HepG2 (cell line): ENCODE data around the gene ARCN1. TPM values are rescaled to one million over a fixed set of nuclear protein-coding genes. Genes with fewer than 3 reads are reported as not detected.
A peak's percentile ranks its signal among the peaks of the same experiment; 100 is the strongest.

Experiments used
- CENPBD1 ChIP-seq: sonication (generic); formaldehyde crosslinking; IDR thresholded peaks from 2 replicates; pipeline ENCODE4 v1.8.0; 2022; ENCODE audit warnings: missing genetic modification reagents, low read depth, mild to moderate bottlenecking, borderline replicate concordance
- E2F5 ChIP-seq: sonication (generic); formaldehyde crosslinking; conservative IDR thresholded peaks from 2 replicates; pipeline ENCODE4 v1.4.0; 2020; ENCODE audit warnings: missing genetic modification reagents
- FOXO4 ChIP-seq: sonication (generic); formaldehyde crosslinking; conservative IDR thresholded peaks from 2 replicates; pipeline ENCODE4 v1.8.1; 2023; ENCODE audit warnings: missing genetic modification reagents
- FUBP1 ChIP-seq: sonication (generic); formaldehyde crosslinking; IDR thresholded peaks from 2 replicates; pipeline ENCODE4 v1.5.1; 2020; ENCODE audit warnings: missing genetic modification reagents, mild to moderate bottlenecking, borderline replicate concordance
- GFI1 ChIP-seq: sonication (generic); formaldehyde crosslinking; IDR thresholded peaks from 2 replicates; pipeline ENCODE4 v1.5.0; 2020; ENCODE audit warnings: missing genetic modification reagents, mild to moderate bottlenecking, borderline replicate concordance
- HOXA5 ChIP-seq: sonication (generic); formaldehyde crosslinking; IDR thresholded peaks from 2 replicates; pipeline ENCODE4 v1.4.0; 2020; ENCODE audit warnings: missing genetic modification reagents
- MXD4 ChIP-seq: IDR thresholded peaks from 2 replicates; pipeline ENCODE4 v1.6.1; 2016; ENCODE audit warnings: mild to moderate bottlenecking, missing biosample characterization, missing genetic modification reagents
- MYPOP ChIP-seq: sonication (generic); formaldehyde crosslinking; IDR thresholded peaks from 2 replicates; pipeline ENCODE4 v1.8.1; 2023; ENCODE audit warnings: mild to moderate bottlenecking, moderate library complexity, missing genetic modification reagents
- NFAT5 ChIP-seq: sonication (generic); formaldehyde crosslinking; IDR thresholded peaks from 2 replicates; pipeline ENCODE4 v1.4.0; 2020; ENCODE audit warnings: missing genetic modification reagents
- TARDBP ChIP-seq: sonication (generic); formaldehyde crosslinking; IDR thresholded peaks from 2 replicates; pipeline ENCODE4 v1.8.0; 2022; ENCODE audit warnings: mild to moderate bottlenecking, missing genetic modification reagents
- TCF7 ChIP-seq: sonication (generic); IDR thresholded peaks from 2 replicates; pipeline ENCODE4 v1.6.1; 2016; ENCODE audit warnings: antibody characterized with exemption, low read depth
- ZFP1 ChIP-seq: IDR thresholded peaks from 2 replicates; pipeline ENCODE4 v1.6.1; 2016
- ZNF160 ChIP-seq: sonication (generic); formaldehyde crosslinking; IDR thresholded peaks from 2 replicates; pipeline ENCODE4 v1.8.0; 2022; ENCODE audit warnings: mild to moderate bottlenecking, inconsistent platforms, missing genetic modification reagents
- ZNF441 ChIP-seq: sonication (generic); formaldehyde crosslinking; IDR thresholded peaks from 2 replicates; pipeline ENCODE4 v1.7.0; 2021; ENCODE audit warnings: missing genetic modification reagents, borderline replicate concordance
- ZNF639 ChIP-seq: conservative IDR thresholded peaks from 2 replicates; pipeline ENCODE4 v1.6.1; 2018; ENCODE audit warnings: missing genetic modification reagents
- polyA plus RNA-seq, 8 experiments: library from polyadenylated mRNA; depleted of rRNA in 3 of 8; stranded (reverse) in 7 of 8; unstranded in 1 of 8; fragments of >200 nt; fragmentation: Illumina TruSeq in 4 of 8; extraction: Trizol in 4 of 8; gene quantifications; 2 replicates each; pipeline versions ENCODE4 v1.2.1 to v1.2.3, GENCODE V29; 2011 to 2016; ENCODE audit warnings: low read depth in 4 of 8, missing spikeins in 1 of 8, mixed read lengths in 1 of 8; ENCODE audit not compliant: insufficient read depth in 1 of 8
- total RNA-seq, 5 experiments: library from RNA; depleted of rRNA; stranded (reverse); fragments of >200 nt; fragmentation: Illumina TruSeq; extraction: Trizol; gene quantifications; 2 replicates each; pipeline ENCODE4 v1.2.3, GENCODE V29; 2016; ENCODE audit warnings: low read depth in 1 of 5

The ARCN1 gene
- total and polyA plus RNA-seq, 2 of the 13 experiments (the other 11 are each of a cell fraction or from before 2014, with no cell fraction given) = 148 to 200 TPM

- TF ChIP-seq GFI1 (0 out of 2 replicates have a peak, but pooled peaks have one; percentile 27), ZFP1 (CRISPR knock-in tag) (no peak), NFAT5 (CRISPR knock-in tag) (no peak), ZNF441 (no peak), TARDBP (CRISPR knock-in tag) (no peak), HOXA5 (CRISPR knock-in tag) (no peak), TCF7 (no peak), E2F5 (CRISPR knock-in tag) (no peak), CENPBD1 (CRISPR knock-in tag) (no peak), FOXO4 (no peak), FUBP1 (no peak), MYPOP (CRISPR knock-in tag) (peak; percentile 9; the same call in 1 of the 2 replicates), ZNF160 (no peak), MXD4 (no peak), ZNF639 (no peak)
Measured at GRCh38 chr11:118607401-118608359, 35.5 kb downstream of the ARCN1 start, which contains the start of gene PHLDB1 (continued).
